Fibroblast of lung (primary cell): ENCODE results near the gene PLCL1. TPM values are rescaled to one million over a fixed set of nuclear protein-coding genes. Genes with fewer than 3 reads are reported as not detected.
A peak's percentile ranks its signal among the peaks of the same experiment; 100 is the strongest.

Experiments used
- DNase-seq, 2 donors: peaks; one replicate each; pipeline versions ENCODE4 v3.0.0 to v3.0.0-alpha.2; 2010; ENCODE audit warnings: low read depth in 2 of 2
- H2AFZ ChIP-seq: 2 replicates; pipeline ENCODE4 v1.5.1; 2012; ENCODE audit warnings: low read length, control low read depth, inconsistent platforms
- H3K27ac ChIP-seq: 2 replicates; pipeline ENCODE4 v1.5.1; 2011; ENCODE audit warnings: low read length, control low read depth; ENCODE audit not compliant: insufficient read depth
- H3K27me3 ChIP-seq: 2 replicates; pipeline ENCODE4 v1.5.1; 2011; ENCODE audit warnings: mild to moderate bottlenecking, low read length; ENCODE audit not compliant: control insufficient read depth, insufficient read depth
- H3K36me3 ChIP-seq: 2 replicates; pipeline ENCODE4 v1.5.1; 2011; ENCODE audit warnings: low read length; ENCODE audit not compliant: control insufficient read depth, insufficient read depth
- H3K4me1 ChIP-seq: 2 replicates; pipeline ENCODE4 v1.5.1; 2011; ENCODE audit warnings: low read length; ENCODE audit not compliant: control insufficient read depth, insufficient read depth; ENCODE audit errors: extremely low read depth
- H3K4me2 ChIP-seq: 2 replicates; pipeline ENCODE4 v1.5.1; 2011; ENCODE audit warnings: low read length, control low read depth; ENCODE audit not compliant: insufficient read depth; ENCODE audit errors: extremely low read depth
- H3K4me3 ChIP-seq, 4 experiments: fragments of 200-600 bp in 1 of 4; sonication (generic) in 1 of 4; replicated peaks in 1 of 4; 2 replicates each; pipeline ENCODE4 v1.5.1; 2011 to 2016; ENCODE audit warnings: low read length in 4 of 4, low read depth in 3 of 4, mild to moderate bottlenecking in 3 of 4, control low read depth in 2 of 4, inconsistent platforms in 1 of 4, mixed read lengths in 1 of 4; ENCODE audit not compliant: insufficient read depth in 1 of 4; ENCODE audit errors: control extremely low read depth in 1 of 4
- H3K79me2 ChIP-seq: 2 replicates; pipeline ENCODE4 v1.5.1; 2012; ENCODE audit warnings: mild to moderate bottlenecking, low read length, inconsistent platforms; ENCODE audit not compliant: control insufficient read depth, insufficient read depth
- H3K9ac ChIP-seq: 2 replicates; pipeline ENCODE4 v1.5.1; 2011; ENCODE audit warnings: mild to moderate bottlenecking, low read length, control low read depth; ENCODE audit not compliant: insufficient read depth
- H3K9me3 ChIP-seq: 2 replicates; pipeline ENCODE4 v1.5.1; 2012; ENCODE audit warnings: low read depth, low read length; ENCODE audit not compliant: control insufficient read depth, insufficient read depth
- H4K20me1 ChIP-seq: 2 replicates; pipeline ENCODE4 v1.5.1; 2011; ENCODE audit warnings: low read length; ENCODE audit not compliant: control insufficient read depth, insufficient read depth; ENCODE audit errors: extremely low read depth
- EZH2 ChIP-seq: IDR thresholded peaks from 2 replicates; pipeline ENCODE4 v1.5.1; 2012; ENCODE audit warnings: low read length, control low read depth, mild to moderate bottlenecking; ENCODE audit errors: missing control alignments
- polyA plus RNA-seq, 2 donors: library from polyadenylated mRNA; depleted of rRNA in 1 of 2; stranded (reverse) in 1 of 2; unstranded in 1 of 2; fragments of >200 nt; gene quantifications; 2 replicates each; pipeline ENCODE4 v1.2.1, GENCODE V29; 2011 to 2012; ENCODE audit warnings: missing spikeins in 1 of 2
- total RNA-seq: library from RNA; depleted of rRNA; stranded (reverse); fragments of >200 nt; gene quantifications from 2 replicates; pipeline ENCODE4 v1.2.1, GENCODE V29; 2014
- TF ChIP-seq, protein P1 (sequence below), 2 donors: IDR thresholded peaks in 1 of 2; conservative IDR thresholded peaks in 1 of 2; 1 replicate in 1 of 2; 2 replicates in 1 of 2; pipeline ENCODE4 v1.5.1; 2011 to 2012; ENCODE audit warnings: low read length in 2 of 2, control low read depth in 1 of 2, inconsistent platforms in 1 of 2, low read depth in 1 of 2, mild to moderate bottlenecking in 1 of 2

PLCL1 gene
- total and polyA plus RNA-seq, 2 donors (not counting 1 experiment from before 2014, with no cell fraction given) = 0.48 to 0.83 TPM

DNA sequence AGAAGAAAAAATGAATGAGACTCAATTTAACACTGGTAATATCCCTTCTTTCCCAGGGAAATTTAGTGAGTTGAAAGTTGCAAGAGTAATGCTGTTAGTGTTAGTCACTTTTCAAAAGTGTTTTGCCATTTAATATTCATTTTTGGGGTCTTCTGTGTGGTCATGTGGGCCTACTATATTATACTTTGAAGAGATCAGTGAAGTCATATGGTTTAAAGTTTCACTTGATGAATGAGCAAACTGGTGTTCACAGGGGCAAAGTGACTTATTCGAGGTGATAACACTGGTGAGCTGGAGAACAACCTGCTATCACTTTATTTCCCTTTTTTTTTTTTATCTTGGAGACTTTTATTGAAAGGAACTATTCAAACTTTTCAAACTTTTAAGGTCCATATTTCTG is 196.0 kb downstream of the PLCL1 start:
- H2AFZ ChIP-seq = no peak overlapping the region
- H3K36me3 ChIP-seq = no peaks in the 10 kb centered on the region
- no peaks in the 10 kb centered on the region for H3K27me3 ChIP-seq
- no peak for DNase-seq
- H3K4me3 ChIP-seq = no peak overlapping the region
- no peak for TF ChIP-seq EZH2
- TF ChIP-seq, protein P1, sequence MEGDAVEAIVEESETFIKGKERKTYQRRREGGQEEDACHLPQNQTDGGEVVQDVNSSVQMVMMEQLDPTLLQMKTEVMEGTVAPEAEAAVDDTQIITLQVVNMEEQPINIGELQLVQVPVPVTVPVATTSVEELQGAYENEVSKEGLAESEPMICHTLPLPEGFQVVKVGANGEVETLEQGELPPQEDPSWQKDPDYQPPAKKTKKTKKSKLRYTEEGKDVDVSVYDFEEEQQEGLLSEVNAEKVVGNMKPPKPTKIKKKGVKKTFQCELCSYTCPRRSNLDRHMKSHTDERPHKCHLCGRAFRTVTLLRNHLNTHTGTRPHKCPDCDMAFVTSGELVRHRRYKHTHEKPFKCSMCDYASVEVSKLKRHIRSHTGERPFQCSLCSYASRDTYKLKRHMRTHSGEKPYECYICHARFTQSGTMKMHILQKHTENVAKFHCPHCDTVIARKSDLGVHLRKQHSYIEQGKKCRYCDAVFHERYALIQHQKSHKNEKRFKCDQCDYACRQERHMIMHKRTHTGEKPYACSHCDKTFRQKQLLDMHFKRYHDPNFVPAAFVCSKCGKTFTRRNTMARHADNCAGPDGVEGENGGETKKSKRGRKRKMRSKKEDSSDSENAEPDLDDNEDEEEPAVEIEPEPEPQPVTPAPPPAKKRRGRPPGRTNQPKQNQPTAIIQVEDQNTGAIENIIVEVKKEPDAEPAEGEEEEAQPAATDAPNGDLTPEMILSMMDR (conservative IDR thresholded peaks at IDR 0.05 in 1 of 2, IDR thresholded peaks at IDR 0.05 in 1 of 2; ENCODE audit: low read depth in 1 of 2, low read length in 2 of 2) = no peak
- H3K4me2 ChIP-seq = no peak overlapping the region
- no peaks in the 10 kb centered on the region for H3K79me2 ChIP-seq
- no peak overlapping the region for H3K9ac ChIP-seq
- no peaks in the 10 kb centered on the region for H3K4me1 ChIP-seq
- no peaks in the 10 kb centered on the region for H3K9me3 ChIP-seq
- H3K27ac ChIP-seq = no peak overlapping the region
- no peaks in the 10 kb centered on the region for H4K20me1 ChIP-seq

DNA sequence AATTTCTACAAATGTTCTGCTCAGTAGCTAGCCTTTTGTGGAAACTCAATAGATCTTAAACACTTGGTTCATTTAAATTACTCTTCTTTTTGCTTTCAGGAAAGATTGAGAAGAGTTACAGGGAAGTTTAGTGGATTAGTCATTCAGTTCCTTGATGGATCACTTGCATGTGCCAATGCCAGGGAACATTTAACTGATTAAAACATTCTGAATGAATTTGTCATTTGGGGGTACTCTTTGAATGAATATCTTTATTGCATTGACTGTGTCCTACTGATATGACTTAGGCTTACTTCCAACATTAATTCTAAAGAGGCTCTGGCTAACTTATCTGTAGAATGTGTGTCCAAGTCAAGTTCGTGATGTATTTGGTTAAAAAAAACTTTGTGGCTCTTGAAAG is 199.8 kb downstream of the PLCL1 start:
- Histone ChIP-seq H3K79me2 (no peaks in the 10 kb centered on the region), H3K4me2 (peak overlapping the region; percentile 13), H3K4me3 (no peak overlapping the region), H3K27ac (no peak overlapping the region), H3K27me3 (no peaks in the 10 kb centered on the region), H3K9ac (no peak overlapping the region), H2AFZ (no peak overlapping the region), H3K4me1 (no peaks in the 10 kb centered on the region), H3K9me3 (no peaks in the 10 kb centered on the region), H3K36me3 (no peaks in the 10 kb centered on the region), H4K20me1 (no peaks in the 10 kb centered on the region)
- TF ChIP-seq EZH2 = no peak
- TF ChIP-seq, protein P1 (conservative IDR thresholded peaks at IDR 0.05 in 1 of 2, IDR thresholded peaks at IDR 0.05 in 1 of 2; ENCODE audit: low read depth in 1 of 2, low read length in 2 of 2) = no peak
- peak; percentile 9 to 21 for DNase-seq

DNA sequence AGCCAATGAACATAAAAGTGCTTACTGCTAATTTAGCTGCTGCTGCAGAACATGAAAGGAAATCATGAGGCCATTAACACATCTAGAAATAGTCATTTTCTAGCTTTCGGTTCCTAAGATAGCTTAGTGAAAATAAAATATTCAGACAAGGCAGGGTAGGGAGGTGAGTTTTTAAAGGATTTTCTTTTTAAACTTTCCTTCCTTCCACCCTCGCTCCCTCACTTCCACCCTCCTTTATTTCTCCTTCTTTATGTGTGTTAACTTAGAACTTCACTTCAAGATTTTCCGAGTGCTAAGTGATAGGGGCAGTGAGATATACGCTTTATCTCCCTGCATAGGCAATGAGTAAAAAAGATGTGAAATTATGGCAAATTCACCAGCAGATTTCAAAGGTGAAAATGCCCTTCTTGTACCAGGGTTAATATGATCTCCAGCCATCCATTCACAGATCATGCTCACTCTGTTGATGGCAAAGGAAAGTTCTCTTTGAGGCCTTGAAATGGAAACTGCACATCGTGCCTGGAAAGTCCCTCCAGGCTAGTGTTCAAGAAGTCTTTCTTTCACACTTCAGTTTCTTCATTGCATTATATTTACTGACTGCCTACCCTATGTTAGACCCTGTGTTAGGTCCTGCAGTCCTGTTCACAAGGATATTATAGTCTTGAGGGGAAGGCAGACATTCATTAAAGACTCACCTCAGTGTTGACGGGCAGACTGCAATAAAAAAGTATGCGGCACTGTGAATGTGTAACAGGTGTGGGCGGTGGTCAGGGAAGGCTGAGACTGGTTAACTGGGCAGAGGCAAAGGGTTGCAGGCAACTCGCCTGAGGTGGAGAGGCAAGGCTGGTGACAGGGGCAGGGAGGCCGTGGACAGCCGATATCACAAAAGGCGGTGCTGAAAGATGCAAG is 200.8 kb downstream of the PLCL1 start:
- H3K9ac ChIP-seq = no peak overlapping the region
- H3K27ac ChIP-seq = no peak overlapping the region
- no peak for TF ChIP-seq EZH2
- TF ChIP-seq, protein P1 (conservative IDR thresholded peaks at IDR 0.05 in 1 of 2, IDR thresholded peaks at IDR 0.05 in 1 of 2; ENCODE audit: low read depth in 1 of 2, low read length in 2 of 2) = no peak
- H3K4me1 ChIP-seq = no peaks in the 10 kb centered on the region
- no peaks in the 10 kb centered on the region for H3K36me3 ChIP-seq
- no peak overlapping the region for H2AFZ ChIP-seq
- no peaks in the 10 kb centered on the region for H3K9me3 ChIP-seq
- no peaks in the 10 kb centered on the region for H3K27me3 ChIP-seq
- no peaks in the 10 kb centered on the region for H3K79me2 ChIP-seq
- no peak overlapping the region for H3K4me2 ChIP-seq
- no peaks in the 10 kb centered on the region for H4K20me1 ChIP-seq
- no peak overlapping the region for H3K4me3 ChIP-seq
- no peak for DNase-seq
